ENCODE data around the gene CPNE4. TPM values are rescaled to one million over a fixed set of nuclear protein-coding genes. Genes with fewer than 3 reads are reported as not detected.

The CPNE4 gene
- total RNA-seq, 2 experiments from 2014 or later = not detected

DNA sequence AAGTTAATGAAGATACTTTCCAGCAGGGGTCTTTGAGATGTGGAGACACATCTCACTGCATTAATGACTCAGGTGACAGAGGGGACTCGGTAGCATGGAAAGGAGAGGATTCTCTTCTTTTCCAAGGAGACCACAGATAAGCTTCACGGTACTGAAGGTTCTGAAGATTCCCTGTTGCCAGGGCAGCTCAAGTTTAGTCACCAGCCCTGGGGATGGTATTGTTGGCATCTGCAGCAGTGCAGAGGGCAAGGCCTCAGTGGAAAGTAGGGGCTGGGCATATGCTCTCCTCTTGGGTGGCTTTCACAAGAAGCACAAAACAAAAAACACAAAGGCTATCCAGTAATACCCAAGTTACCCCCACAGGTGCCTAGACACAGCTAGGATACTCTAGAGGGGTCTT, 494.0 kb downstream of the CPNE4 start:
- POLR2A ChIA-PET = no interaction called here
- H3K27me3 Mint-ChIP-seq = peaks cover 15% of the 10 kb centered on the region
- H3K9me3 Mint-ChIP-seq = no peaks in the 10 kb centered on the region

DNA sequence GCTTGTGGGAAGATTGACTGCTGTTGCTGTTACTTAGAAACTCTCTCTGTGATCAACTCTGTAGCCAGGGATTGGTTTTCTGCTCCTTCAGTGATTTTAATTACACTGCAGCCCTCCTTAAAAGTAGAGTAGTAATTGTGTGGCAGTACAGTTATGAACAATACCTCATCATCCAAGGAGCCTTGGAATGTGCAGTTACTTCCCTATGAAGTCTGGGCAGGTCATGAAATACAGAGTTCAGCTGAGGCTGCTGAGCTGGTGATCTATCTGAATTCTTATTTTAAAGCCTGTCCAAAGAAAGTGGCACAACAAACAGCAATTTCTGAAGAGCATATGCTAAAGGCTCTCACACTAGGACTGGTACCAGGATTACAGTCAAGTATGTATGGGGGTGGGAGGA, 494.7 kb downstream of the CPNE4 start:
- DNase-seq = no peak
- Mint-ChIP-seq H3K4me3 (no peak overlapping the region), H3K4me1 (no peaks in the 10 kb centered on the region), H3K27ac (no peak overlapping the region), H3K27me3 (peaks cover 15% of the 10 kb centered on the region), H3K36me3 (ENCODE audit: low read depth) (no peaks in the 10 kb centered on the region), H3K9me3 (no peaks in the 10 kb centered on the region)
- ChIA-PET POLR2A (no interaction called here), CTCF (interaction anchor here (1.3 kb wide), 1 partner anchor 9 kb away, joined by 4 read pairs; no protein-coding TSS in a partner anchor)

More for the DNA sequence above, 494.0 kb downstream of the CPNE4 start:
- Mint-ChIP-seq H3K27ac (no peak overlapping the region), H3K4me1 (no peaks in the 10 kb centered on the region), H3K4me3 (no peak overlapping the region), H3K36me3 (ENCODE audit: low read depth) (no peaks in the 10 kb centered on the region)
- CTCF ChIA-PET = interaction anchor here (1.3 kb wide), 1 partner anchor 9 kb away, joined by 4 read pairs; no protein-coding TSS in a partner anchor
- no peak for DNase-seq

DNA sequence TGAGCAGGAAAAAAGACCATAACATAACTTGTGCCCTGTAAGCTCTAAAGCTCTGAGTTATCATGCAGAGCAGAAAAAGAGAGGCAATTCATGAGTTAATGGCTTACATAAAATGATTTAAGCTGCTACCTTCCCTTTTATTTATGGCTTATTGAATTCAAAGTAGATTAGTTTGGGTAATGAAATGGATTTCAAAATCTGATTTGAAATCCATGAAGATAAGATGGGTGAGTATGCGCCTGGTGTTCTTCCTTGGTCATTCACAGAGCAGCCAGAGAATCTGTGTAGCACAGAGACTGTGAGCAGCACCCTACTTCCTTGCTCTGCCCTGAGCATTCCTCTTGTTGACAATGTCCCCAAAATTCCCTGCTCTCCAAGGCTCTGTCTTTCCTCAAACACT, 495.8 kb downstream of the CPNE4 start:
- no peaks in the 10 kb centered on the region for H3K9me3 Mint-ChIP-seq
- H3K4me1 Mint-ChIP-seq = no peaks in the 10 kb centered on the region
- peaks cover 10% of the 10 kb centered on the region for H3K27me3 Mint-ChIP-seq
- no peak for DNase-seq
- no peak overlapping the region for H3K27ac Mint-ChIP-seq
- ChIA-PET POLR2A (no interaction called here), CTCF (no interaction called here)
- H3K36me3 Mint-ChIP-seq (ENCODE audit: low read depth) = no peaks in the 10 kb centered on the region
- no peak overlapping the region for H3K4me3 Mint-ChIP-seq

DNA sequence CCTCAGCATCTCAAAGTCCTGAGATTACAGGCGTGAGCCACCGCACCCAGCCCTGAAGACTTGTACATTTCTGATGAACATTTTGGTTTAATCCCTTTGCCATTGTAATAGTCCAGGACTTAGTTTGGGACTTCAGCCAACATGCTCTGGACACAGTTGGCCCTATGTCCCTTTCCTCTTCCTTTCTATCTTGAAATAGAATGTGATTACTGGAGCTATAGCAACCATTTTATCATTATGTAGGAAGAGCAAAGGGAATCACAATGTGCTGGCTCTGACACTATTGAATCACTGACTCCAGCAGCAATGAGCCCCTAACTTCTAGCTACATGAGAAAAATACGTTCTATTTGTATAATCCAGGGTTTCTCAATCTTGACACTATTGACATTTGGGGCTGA, 497.3 kb downstream of the CPNE4 start:
- Mint-ChIP-seq H3K36me3 (ENCODE audit: low read depth) (no peaks in the 10 kb centered on the region), H3K9me3 (no peaks in the 10 kb centered on the region), H3K4me1 (no peaks in the 10 kb centered on the region), H3K27ac (no peak overlapping the region), H3K4me3 (no peak overlapping the region), H3K27me3 (peaks cover 10% of the 10 kb centered on the region)
- DNase-seq = no peak
- ChIA-PET POLR2A (no interaction called here), CTCF (no interaction called here)

DNA sequence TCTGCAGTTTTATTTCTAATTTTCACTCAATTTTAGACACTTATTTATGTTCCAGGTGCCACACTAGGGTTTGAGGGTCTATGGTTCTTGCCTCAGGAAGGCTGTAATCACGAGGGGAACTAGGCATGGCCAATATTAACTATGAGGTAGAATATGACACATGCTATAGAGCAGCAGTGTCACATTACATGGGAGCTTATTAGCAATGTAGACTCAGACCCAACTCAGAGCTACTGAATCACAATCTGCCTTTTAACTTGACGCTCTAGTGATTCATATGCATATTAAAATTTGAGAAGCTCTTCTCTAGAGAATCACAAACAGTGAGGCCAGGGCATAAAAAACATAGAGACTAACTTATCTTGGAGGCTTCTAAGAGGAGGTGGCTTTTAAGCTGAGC, 499.2 kb downstream of the CPNE4 start:
- no peak for DNase-seq
- H3K4me3 Mint-ChIP-seq = no peak overlapping the region
- no peak overlapping the region for H3K27ac Mint-ChIP-seq
- no peaks in the 10 kb centered on the region for H3K9me3 Mint-ChIP-seq
- ChIA-PET CTCF (no interaction called here), POLR2A (interaction anchor here (0.5 kb wide), 1 partner anchor 144 kb away, joined by 3 read pairs; no protein-coding TSS in a partner anchor)
- no peaks in the 10 kb centered on the region for H3K36me3 Mint-ChIP-seq (ENCODE audit: low read depth)
- H3K4me1 Mint-ChIP-seq = no peaks in the 10 kb centered on the region
- H3K27me3 Mint-ChIP-seq = peaks cover 20% of the 10 kb centered on the region

DNA sequence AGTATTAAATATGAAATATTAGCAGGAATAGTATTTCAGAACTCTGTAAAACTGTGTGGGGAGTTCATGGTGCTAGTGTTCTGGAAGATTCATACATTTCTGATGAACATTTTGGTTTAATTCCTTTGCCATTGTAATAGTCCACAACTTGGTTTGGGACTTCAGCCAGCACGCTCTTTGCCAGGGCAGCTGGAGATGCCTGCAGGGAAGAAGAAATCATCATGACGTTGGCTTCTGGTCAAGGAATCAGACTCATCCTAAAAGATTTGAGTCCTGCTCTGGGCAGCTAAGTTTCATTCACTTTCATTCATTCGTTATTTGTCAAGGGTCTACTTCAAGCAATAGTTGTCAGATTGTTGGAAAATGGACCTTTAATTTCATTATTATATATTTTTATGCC, 499.7 kb downstream of the CPNE4 start:
- DNase-seq = no peak
- Mint-ChIP-seq H3K4me3 (no peak overlapping the region), H3K27ac (no peak overlapping the region)

DNA sequence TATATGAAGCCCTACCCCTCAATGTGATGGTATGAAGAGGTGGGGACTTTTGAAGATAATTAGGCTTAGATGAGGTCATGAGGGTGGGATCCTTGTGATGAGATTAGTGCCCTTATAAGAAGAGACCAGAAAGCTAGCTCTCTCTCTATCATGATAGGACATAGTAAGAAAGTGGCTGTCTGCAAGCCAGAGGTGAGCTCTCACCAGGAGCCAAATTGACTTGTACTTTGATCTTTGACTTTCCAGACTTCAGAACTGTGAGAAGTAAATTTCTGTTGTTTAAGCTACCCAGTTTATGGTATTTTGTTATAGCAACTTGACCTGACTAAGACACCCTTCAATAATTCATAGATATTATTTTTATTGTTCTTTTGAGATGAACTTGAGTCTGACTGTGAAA, 502.2 kb downstream of the CPNE4 start:
- no peak for DNase-seq
- Mint-ChIP-seq H3K36me3 (ENCODE audit: low read depth) (no peaks in the 10 kb centered on the region), H3K4me3 (no peak overlapping the region), H3K9me3 (no peaks in the 10 kb centered on the region), H3K4me1 (no peaks in the 10 kb centered on the region), H3K27ac (no peak overlapping the region), H3K27me3 (peaks cover 26% of the 10 kb centered on the region)
- POLR2A ChIA-PET = no interaction called here
- CTCF ChIA-PET = no interaction called here

More for the DNA sequence above, 499.7 kb downstream of the CPNE4 start:
- POLR2A ChIA-PET = no interaction called here
- Mint-ChIP-seq H3K9me3 (no peaks in the 10 kb centered on the region), H3K4me1 (no peaks in the 10 kb centered on the region), H3K27me3 (peaks cover 16% of the 10 kb centered on the region), H3K36me3 (ENCODE audit: low read depth) (no peaks in the 10 kb centered on the region)
- CTCF ChIA-PET = no interaction called here

DNA sequence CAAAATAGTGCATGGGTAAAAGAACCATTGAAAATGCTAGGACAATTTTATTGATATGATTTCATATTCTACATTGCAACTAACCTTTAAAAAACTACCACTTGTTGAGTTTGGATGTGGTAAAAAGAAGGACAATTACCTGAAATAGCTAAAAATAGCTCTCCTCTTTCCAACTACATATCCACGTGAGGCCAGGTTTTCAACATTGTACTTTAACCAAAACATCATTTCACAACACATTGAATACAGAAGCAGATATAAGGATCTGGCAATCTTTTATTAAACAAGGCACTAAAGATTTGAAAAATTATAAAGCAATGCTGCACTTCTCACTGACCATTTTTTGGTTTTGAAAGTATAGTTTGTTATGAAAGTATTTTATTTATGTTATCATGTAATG, 504.0 kb downstream of the CPNE4 start:
- Mint-ChIP-seq H3K4me3 (no peak overlapping the region), H3K4me1 (no peaks in the 10 kb centered on the region), H3K36me3 (ENCODE audit: low read depth) (no peaks in the 10 kb centered on the region), H3K9me3 (no peaks in the 10 kb centered on the region), H3K27me3 (peaks cover 36% of the 10 kb centered on the region), H3K27ac (no peak overlapping the region)
- POLR2A ChIA-PET = no interaction called here
- CTCF ChIA-PET = no interaction called here
- DNase-seq = no peak

DNA sequence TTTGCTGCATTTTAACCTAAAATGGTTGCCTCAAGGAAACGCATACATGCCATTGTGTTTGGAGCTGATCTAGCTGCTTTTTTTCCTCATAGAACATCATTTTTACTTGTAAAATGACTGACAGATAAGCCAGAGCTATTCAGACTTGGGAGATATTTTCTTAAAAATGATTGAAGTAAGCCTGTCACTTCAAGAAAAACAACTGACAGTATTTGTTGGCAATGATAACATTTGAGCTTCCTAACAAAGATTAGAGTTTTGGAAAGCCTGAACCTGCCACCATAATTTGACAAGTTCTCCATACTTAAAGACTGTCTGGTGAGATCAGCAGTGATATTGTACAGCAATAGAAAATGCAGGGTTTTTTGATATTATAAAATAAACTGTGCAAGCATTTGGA, 504.4 kb downstream of the CPNE4 start:
- no peak overlapping the region for H3K4me3 Mint-ChIP-seq
- H3K27ac Mint-ChIP-seq = no peak overlapping the region
- no peak for DNase-seq
- H3K36me3 Mint-ChIP-seq (ENCODE audit: low read depth) = no peaks in the 10 kb centered on the region
- no peaks in the 10 kb centered on the region for H3K4me1 Mint-ChIP-seq
- ChIA-PET CTCF (no interaction called here), POLR2A (no interaction called here)
- no peaks in the 10 kb centered on the region for H3K9me3 Mint-ChIP-seq
- peaks cover 39% of the 10 kb centered on the region for H3K27me3 Mint-ChIP-seq

DNA sequence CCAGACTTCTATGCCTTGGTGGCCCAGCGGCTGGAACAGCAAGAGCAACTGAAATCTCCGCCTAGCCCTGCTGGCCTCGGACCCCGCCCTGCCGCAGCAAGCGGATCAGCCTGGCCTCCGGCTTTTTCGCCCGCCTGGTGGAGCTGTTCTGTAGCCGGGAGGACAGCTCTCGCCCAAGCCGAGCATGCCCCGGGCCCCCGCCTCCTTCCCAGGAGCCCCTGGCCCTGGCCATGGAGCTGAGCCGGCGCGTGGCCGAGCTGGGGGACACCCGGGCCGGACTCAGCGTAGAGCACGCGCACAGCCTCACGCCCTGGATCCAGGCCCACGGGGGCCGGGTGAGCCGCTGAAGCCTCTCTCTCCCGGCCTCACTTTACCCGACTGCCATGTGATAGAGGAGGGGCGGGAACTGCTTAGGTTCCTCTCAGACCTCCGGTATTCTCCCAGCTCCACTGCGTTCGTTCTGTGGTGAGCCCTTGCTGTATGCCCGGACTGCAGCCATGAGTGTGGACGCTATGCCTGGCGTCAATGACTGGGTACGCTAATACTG, 507.9 kb downstream of the CPNE4 start:
- H3K4me1 Mint-ChIP-seq = no peaks in the 10 kb centered on the region
- no peaks in the 10 kb centered on the region for H3K36me3 Mint-ChIP-seq (ENCODE audit: low read depth)
- ChIA-PET CTCF (no interaction called here), POLR2A (no interaction called here)
- no peaks in the 10 kb centered on the region for H3K9me3 Mint-ChIP-seq
- no peak overlapping the region for H3K27ac Mint-ChIP-seq
- peaks cover 39% of the 10 kb centered on the region for H3K27me3 Mint-ChIP-seq
- DNase-seq = no peak
- no peak overlapping the region for H3K4me3 Mint-ChIP-seq

DNA sequence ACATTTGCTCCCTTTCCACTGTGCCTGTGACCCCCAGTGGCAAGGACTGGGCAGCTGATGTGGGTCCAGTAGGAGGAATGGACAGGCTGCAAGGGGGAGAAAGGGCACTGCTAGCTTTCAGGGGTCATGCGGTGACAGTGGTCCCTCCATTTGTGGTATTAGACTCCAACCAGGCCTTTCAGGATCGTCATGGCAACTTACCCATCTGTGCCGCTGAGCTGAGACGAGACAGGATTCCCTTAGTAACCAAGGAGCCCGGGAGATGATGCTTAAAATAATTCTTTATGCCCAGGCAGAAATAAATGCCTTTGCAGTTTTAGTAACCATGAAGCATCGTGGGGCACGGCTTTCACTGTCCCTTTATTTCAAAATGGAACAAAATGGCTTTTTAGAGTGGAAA, 516.1 kb downstream of the CPNE4 start:
- Mint-ChIP-seq H3K27me3 (peaks cover 6% of the 10 kb centered on the region), H3K4me1 (no peaks in the 10 kb centered on the region), H3K4me3 (no peak overlapping the region), H3K9me3 (peaks cover 1% of the 10 kb centered on the region), H3K36me3 (ENCODE audit: low read depth) (no peaks in the 10 kb centered on the region), H3K27ac (no peak overlapping the region)
- POLR2A ChIA-PET = no interaction called here
- CTCF ChIA-PET = no interaction called here
- DNase-seq = no peak

DNA sequence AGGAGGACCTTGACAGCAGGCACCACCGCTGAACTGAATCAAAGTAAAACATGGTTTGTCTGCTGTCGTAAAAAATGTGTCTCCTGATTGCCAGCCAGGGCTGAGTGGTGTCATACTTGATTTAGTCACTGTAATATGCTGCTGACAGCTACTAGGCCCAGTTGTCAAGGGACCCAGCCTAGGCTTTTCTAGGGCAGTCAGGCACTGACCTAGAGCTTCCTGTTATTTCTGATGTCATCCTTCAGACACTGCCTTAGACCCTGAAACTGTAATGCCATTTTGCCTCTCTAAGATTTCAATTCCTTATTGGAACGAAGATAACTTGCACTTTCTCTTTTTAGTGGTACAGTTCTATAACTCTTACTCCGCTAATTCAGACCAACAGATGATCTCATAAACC, 529.4 kb downstream of the CPNE4 start:
- DNase-seq = no peak
- Mint-ChIP-seq H3K4me1 (peaks cover 32% of the 10 kb centered on the region), H3K27me3 (no peaks in the 10 kb centered on the region), H3K36me3 (ENCODE audit: low read depth) (peaks cover 15% of the 10 kb centered on the region), H3K9me3 (no peaks in the 10 kb centered on the region), H3K4me3 (no peak overlapping the region), H3K27ac (no peak overlapping the region)
- ChIA-PET POLR2A (no interaction called here), CTCF (no interaction called here)

DNA sequence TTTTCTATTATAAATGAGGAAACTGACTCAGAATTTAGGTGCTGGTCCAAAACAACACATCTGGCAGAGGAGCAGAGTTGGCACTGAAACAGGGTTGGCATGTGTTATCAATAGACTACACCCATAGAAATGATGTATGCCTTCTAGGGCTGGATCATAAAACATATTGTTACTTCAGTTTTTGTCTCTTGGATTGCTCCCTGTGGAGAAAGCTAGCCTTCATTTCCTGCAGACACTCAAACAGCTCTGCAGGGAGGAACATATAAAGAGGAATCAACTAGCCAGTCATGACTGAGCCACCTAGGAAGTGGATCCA, 531.5 kb downstream of the CPNE4 start:
- H3K9me3 Mint-ChIP-seq = no peaks in the 10 kb centered on the region
- POLR2A ChIA-PET = interaction anchor here (1.0 kb wide), 1 partner anchor 477 kb away, joined by 6 read pairs; the partner anchor contains the start of genes ASTE1 and NEK11
- H3K4me1 Mint-ChIP-seq = peaks cover 44% of the 10 kb centered on the region
- H3K27me3 Mint-ChIP-seq = no peaks in the 10 kb centered on the region
- CTCF ChIA-PET = interaction anchor here (1.8 kb wide), 1 partner anchor 476 kb away, joined by 4 read pairs; the partner anchor contains the start of genes ASTE1 and NEK11
- H3K36me3 Mint-ChIP-seq (ENCODE audit: low read depth) = peaks cover 30% of the 10 kb centered on the region
- DNase-seq = no peak
- H3K27ac Mint-ChIP-seq = no peak overlapping the region
- H3K4me3 Mint-ChIP-seq = peak overlapping the region; percentile 97

DNA sequence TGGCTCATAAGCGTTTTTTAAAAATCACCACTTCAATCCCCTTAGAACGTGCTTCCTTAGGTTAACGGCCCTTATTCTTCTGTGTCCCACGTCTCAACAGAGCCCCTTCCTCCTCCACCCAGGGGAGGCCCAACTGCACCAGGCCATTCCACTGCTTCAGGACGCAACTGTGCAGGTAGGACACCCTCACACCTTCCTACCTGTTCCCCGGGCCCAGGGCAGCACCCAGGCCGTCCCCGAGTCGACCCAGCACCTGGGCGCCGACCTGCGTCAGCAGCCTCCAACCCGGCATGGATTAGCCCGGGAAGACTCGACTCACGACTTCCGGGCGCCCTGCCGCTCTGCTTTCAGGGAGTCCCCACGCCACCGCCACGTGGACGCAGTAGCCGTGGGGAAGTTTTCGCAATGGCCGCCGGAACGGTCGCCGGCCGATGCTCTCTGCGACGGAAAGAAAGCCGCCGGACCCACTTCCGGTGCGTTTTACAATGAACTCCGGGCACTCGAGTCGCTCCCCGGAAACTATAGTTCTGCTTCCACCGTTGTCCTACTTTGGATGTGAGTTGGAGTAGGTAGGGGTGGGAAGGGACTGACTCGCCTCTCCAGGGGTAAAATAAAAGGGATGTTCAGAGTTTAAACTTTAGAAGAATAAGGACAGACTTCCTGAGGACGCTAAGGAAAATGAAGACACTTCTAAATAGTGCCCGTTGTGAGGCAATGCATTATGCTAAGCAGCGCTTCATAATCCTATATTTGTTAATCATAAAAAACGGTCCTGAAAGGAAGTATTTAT, 532.1 kb downstream of the CPNE4 start, which contains the start of gene MRPL3:
Gene MRPL3, minus strand, starts transcription at position 442 of the 790 bp plus-strand sequence. Its CDS starts 150 bp downstream, at position 292.
- Mint-ChIP-seq H3K27ac (peak within 1 kb of the TSS; percentile 84), H3K9me3 (no peaks in the 10 kb centered on the region), H3K27me3 (no peaks in the 10 kb centered on the region), H3K4me1 (peaks cover 44% of the 10 kb centered on the region), H3K4me3 (peak within 1 kb of the TSS; percentile 97), H3K36me3 (ENCODE audit: low read depth) (peaks cover 35% of the 10 kb centered on the region)
- POLR2A ChIA-PET = interaction anchor here (1.0 kb wide), 3 partner anchors 18 to 476 kb away, joined by 3 to 6 read pairs (median 3); partner anchors contain the start of genes ASTE1, NEK11 and NUDT16
- DNase-seq = peak; percentile 86
- CTCF ChIA-PET = interaction anchor here (0.5 to 1.8 kb wide), 3 partner anchors 22 to 476 kb away, joined by 3 to 4 read pairs (median 3); partner anchors contain the start of genes ASTE1 and NEK11
